Measurements from ENCODE around the gene ACTL6B. TPM values are rescaled to one million over a fixed set of nuclear protein-coding genes. Genes with fewer than 3 reads are reported as not detected.
"Not testable (repeated sequence)": the region's sequence is repeated elsewhere in the genome, so short reads cannot be mapped to it uniquely, and the experiment has no call there.

ACTL6B gene
- not detected in 2 replicates for total RNA-seq (2014; rRNA removed; shearing (Covaris generic))

DNA sequence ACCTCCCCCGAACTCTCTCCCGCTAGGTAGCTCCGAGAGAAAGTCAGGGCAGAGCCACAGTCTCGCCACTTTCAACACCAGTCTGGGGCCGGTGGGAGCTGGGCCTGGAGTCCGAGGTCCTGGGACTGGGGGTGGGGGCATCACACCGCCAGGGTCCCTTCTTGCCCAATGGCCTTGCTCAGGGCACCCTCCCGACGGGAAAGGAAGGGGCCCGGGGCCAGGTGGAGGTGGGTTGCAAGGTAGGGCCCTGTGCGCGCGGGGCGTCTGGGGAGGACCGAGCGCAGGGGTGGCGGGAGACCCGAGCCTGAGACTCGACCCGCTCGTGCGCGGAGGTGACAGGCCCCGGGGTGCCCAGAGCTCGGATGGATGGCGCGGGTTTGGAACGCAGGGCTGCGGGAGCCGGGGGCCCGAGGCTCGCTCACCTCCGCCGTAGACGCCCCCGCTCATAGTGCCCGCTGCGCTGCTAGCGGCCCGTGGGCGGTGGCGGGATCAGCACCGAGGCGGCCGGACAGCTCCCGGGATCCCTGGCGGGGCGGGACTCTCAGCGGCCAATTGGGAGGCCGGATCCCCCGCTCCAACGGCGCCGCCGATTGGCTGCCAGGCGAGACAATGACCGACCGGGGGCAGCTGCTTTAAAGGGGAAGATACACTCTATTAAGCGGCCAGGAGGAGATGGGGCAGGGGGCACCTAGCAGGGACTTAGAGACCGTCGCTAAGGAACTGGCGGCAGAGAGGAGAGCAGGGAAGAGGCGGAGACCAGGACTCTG lies at the start of gene ACTL6B:
TSS of gene ACTL6B (minus strand) at position 541 of the 767 bp plus-strand sequence. CDS start at position 447, 94 bp downstream.
- peak; percentile 84 for DNase-seq (ENCODE audit: low read depth)

DNA sequence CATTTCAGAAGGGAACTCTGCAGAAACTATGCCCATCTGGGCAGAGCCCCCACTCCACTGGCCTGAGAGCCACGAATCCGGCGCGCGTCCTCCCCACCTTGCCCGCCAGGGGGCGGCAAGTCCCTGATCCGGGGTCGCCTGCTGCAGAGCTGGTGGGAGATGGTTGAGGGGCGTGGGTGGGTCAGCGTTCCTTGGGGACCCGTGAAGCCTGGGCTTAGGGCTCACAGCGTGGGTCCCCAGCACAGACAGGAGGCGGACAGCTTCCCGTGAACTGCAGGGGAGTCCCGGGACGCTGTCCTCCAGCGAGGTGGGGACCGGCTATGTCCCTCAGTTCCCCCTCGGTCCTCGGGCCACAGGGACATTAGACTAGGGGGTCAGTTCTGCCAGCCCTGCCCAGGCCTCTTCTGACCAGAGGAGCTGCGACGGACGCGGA lies 49.1 kb upstream of the ACTL6B start:
- DNase-seq (ENCODE audit: low read depth): peak; percentile 90

DNA sequence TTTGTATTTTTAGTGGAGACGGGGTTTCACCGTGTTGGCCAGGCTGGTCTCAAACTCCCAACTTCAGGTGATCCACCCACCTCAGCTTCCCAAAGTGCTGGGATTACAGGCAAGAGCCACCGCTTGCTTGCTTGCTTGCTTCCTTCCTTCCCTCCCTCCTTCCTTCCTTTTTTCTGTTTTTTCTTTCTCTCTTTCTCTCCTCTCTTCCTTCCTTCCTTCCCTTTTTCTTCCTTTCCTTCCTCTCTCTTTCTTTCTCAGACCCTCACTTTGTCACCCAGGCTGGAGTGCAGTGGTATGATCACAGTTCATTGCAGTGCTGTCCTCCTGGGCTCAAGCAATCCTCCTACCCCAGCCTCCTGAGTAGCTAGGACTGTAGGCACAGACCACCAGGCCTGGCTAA lies 44.8 kb upstream of the ACTL6B start:
- not testable (repeated sequence) for DNase-seq (ENCODE audit: low read depth)

DNA sequence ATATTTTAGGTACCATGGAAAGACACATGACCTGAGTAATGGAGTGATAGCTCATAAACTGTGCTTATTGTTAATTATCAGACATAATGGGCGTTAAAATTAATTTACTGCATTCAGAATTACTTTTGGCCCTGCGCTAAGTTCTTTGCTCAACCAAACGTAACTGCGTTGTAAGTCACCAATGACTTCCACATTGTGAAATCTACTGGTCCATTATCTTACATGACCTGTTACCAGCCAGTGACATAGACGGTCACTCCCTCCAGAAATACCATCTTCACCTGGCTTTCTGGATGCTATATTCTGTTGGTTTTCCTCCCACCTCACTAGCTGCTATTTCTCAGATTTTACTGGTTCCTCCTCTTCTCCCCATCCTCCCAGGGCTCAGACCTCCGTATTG lies 42.8 kb upstream of the ACTL6B start:
- DNase-seq (ENCODE audit: low read depth): no peak

DNA sequence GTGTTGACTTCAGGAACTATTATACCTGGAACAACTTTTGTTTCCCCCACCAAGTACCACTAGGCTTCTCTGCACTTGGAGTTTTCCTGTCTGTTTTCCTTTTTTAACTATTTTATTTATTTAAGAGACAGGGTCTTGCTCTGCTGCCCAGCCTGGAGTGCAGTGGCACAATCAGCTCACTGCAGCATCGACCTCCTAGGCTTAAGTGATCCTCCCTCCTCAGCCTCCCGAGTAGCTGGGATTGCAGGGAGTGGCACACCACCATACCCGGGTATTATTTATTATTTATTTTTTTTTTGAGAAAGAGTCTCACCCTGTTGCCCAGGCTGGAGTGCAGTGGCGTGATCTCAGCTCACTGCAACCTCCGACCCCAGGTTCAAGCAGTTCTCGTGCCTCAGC lies 39.9 kb upstream of the ACTL6B start:
- no peak for DNase-seq (ENCODE audit: low read depth)

DNA sequence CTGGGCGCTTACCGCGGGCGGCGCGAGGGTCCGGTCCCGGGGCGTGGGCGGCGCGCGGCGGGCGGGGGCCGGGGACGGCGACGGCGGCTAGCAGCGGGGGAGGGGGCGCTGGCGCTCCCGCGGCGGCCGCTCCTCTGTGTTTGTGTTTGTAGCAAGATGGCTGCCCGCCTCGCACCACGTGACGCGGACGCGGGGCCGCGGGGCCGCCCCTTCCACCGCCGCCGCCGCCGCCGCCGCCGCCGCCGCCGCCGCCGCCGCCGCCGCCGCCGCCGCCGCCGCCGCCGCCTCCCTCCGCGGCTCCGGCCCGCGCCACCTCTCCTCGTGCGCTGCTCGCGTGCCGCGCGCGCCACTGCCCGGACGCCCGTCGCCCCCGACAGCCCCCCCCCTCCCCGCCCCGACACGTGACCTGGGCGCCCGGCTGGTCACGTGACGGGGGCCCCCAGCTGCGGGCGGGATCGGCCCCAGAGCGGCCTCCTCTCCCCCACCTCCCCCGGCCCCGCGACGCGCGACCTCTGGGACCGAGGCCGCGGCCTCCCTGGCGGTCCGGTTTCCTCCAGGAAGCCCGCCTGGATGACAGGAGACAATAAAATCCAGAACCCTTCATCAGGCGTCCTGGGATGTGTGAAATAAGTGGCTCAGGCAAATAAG lies 38.0 kb upstream of the ACTL6B start, which contains the start of gene GIGYF1:
TSS of gene GIGYF1 (minus strand) at position 153 of the 648 bp plus-strand sequence. CDS start 6,012 bp downstream, outside the sequence.
- DNase-seq (ENCODE audit: low read depth): peak; percentile 87

DNA sequence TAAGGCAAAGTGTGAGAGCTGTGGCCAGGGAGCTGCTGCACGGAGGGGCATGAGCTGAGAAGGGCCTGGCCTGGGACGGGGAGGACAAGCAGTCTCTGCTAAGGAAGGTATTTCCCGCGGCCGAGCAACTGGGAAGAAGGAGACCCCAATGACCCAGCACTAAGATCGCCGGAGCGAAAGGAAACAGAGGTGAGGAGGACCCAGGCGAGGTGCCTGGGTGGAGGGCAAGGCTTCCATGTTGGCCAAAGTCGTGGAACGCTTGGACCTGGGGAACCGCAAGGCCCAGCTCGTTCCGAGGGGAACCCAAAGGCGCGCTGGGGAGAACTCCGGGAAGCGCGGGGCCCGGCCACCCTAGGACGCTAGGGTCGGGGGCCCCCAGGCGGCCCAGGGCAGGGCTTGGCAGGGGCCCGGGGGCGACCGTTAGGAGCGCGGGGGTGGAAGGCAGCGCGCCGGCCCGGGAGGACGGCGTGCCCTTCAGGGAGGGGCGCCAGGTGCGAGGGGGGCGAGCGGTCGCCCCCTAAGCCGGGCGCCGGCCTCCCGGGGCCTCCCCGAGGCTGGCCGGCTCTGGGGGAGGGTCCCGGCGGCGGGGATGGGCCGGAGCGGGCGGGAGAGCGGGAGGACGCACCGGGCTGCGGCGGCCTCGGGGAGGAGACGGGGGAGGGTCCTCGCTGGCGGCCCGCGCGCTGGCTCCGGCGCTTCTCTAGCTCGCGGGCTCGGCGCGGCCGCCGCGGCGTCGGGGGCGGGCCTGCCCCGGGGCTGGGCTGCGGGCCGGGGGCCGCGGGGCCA lies 37.3 kb upstream of the ACTL6B start:
- peak; percentile 31 for DNase-seq (ENCODE audit: low read depth)

DNA sequence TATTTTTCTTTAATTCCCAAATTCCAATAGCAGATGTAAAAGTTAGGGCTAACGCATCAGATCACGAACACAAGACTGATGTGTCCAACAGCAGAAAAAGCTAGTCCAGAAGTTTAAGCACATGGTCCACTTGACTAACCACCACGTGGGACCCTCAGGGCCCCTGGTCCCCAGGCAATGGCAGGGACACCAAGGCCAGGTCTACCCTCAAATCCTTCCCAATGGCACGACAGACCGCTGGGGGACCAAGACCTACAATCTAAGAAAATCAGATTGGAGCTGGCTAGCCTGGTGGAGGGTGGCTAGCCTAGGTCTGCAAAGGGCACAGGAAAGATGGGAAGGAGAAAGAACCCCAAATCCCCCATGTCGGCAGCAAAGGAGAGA lies 36.3 kb upstream of the ACTL6B start:
- DNase-seq (ENCODE audit: low read depth): no peak

DNA sequence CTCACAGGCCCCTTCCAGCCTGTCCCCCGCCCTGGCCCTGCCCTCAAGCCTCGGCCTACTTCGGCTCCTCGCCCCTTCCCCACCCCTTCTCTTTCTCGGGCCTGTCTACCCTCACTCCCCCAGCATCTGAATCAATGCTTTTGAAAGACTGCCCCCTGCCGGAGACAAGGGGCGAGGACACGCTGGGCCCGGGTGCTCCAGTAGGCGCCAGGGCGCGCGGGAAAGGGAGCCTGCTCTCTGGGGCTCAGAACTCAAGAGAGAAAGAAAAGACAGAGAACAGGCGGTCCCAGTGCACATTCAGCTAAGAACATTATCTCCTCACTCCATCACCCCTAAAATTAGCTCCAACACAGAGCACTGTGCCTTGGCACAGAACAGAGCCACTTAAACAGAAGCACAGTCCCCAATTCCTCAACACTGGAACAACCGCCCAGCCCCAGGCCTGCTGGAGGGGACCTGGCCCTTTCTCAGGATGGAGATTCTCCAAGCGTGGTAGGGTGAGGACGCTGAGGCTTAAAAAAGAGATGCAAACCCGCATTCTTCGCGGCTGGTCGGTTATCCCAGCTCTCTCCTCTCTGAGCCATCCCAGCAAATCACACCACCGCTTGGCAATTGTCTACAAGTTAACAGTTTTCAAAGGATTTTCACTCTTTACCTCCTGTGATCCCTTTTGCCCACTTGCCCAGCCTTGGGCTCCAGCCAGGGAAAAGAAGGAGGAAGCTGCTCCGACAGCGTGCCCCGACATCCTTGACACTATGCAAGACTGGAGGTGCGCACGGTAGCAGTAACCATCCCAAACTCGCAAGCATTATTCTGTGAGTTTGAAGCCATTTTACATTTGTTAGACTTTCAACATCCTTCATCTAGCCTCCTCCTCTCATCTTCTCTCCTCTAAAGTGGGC lies 35.7 kb upstream of the ACTL6B start:
- peak; percentile 84 for DNase-seq (ENCODE audit: low read depth)

DNA sequence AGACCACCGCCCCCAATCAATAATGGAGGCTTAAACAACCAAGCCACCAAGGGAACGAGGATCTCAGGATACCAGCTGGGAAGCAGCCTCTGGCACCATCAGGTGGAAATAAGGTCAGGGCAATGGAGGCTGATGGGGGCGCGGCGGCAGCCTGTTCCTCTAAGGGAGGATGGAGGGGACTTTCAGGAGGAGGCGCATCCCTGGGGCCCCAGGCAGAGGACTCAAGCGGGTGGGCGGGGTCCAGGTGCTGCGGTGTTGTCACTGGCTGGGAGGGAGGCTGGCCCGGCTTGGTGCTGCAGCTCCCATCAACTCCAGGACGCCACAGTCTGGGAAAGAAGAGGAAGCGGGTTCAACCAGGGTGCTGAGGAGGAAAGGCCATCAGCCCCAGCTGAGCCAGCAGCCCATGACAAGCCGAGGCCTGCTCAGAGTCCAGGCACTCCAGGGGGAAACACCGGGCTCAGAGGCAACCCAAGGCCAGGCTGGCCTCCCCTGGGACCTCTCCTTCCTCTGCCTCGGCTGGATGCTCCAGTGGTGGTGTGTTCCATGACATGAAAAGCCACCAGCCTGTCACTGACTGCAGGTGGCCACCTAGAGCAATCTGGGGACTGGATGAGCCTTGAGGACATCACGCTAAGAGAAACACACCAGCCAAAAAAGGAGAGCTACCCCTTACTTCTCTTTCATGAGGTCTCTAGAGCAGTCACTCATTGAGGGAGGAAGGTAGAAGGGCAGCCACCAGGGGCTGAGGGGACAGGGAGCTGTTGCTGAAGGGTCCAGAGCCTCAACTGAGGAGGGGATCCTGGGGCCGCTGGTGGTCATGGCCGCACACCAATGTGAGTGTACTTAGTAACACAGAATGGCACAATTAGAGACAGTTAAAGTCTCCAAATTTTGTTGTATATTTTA lies 33.2 kb upstream of the ACTL6B start:
- DNase-seq (ENCODE audit: low read depth): no peak

DNA sequence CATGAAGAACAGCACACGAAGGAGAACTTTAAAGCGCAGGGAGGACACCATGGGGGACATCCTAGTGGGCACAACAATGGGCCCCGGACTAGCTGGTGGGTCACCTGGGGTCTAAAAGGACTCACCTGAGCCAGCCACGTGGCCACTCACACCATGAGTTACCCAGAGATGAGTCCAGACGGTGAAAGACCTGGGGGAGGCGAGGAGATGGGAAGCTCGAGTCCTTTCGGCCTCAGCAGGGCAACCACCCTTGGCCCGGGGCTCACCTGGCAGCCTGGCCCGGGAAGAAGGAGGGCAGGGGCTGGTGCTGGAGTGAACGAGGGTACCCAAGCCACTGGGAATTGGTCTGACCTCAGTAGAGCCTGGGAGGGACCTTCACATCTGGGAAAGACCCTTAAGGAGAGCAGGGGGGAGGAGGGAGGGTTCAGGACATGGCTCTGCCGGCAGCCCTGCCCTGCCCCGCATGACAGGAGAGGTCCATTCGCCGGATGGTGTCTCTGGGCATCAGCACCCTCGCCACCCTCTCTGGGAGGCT lies 32.1 kb upstream of the ACTL6B start:
- DNase-seq (ENCODE audit: low read depth): no peak

DNA sequence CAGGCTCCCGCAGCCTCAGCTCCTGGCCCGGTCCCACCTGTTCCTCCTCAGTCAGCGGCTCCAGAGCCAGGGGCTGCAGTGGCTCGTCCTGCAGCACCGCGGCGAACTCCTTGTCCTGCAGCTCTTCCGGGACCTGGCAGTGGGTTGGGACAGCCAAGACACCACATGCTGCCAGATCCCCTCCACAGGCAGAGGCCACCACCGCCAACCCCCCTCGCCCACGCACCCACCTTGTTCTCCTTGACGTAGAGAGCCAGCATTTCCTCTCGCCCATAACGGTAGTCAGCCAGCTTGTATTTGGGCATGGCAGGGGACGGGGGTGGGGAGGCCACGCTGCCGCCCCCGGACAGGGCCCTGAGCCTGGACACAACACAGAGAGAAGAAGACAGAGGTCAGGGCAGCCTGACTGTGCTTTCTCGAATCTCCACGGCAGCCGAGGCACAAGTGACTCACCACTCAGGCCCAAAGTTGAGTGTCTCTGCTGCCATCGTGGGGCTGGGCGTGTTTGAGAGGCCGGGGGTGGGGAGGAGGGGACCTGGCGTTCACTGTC lies 31.6 kb upstream of the ACTL6B start:
- DNase-seq (ENCODE audit: low read depth): no peak

DNA sequence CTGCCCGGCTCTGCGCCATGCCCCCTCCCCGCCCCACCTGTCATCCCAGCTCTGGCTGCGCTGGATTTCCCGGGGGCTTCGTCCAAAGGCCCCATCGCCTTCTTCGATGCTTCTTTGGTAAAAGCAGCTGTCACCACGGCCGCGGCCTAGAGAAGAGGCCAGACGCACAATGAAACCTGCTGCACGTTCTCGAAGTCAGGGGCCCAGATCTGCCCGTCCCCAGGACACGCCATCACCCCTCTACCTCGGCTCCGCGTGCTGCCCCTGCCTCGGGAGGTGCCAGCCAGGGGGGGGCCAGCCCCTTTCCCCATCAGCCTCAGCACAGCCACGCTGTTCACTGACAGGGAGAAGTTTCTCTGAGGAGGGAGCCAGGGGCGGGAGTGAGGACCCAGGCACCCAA lies 31.0 kb upstream of the ACTL6B start:
- DNase-seq (ENCODE audit: low read depth): no peak

DNA sequence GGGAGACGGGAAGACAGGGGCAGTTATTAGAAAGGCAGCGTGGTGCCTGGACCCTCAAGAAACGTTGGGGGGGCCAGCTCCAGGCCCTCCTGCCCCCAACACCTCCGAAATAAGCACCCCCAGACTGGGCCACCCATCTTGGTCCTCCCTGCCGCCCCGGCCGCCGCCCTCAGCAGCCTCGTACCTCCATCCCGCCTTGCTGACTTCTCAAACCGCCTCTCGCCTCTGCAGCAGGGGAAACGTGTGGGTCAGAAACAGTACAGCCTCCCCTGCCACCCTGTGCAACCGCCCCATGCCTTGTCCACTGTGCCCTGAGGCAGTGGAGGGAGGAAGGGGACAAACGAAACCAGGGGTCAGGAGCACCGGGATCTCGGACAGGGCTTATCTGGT lies 30.6 kb upstream of the ACTL6B start:
- no peak for DNase-seq (ENCODE audit: low read depth)

DNA sequence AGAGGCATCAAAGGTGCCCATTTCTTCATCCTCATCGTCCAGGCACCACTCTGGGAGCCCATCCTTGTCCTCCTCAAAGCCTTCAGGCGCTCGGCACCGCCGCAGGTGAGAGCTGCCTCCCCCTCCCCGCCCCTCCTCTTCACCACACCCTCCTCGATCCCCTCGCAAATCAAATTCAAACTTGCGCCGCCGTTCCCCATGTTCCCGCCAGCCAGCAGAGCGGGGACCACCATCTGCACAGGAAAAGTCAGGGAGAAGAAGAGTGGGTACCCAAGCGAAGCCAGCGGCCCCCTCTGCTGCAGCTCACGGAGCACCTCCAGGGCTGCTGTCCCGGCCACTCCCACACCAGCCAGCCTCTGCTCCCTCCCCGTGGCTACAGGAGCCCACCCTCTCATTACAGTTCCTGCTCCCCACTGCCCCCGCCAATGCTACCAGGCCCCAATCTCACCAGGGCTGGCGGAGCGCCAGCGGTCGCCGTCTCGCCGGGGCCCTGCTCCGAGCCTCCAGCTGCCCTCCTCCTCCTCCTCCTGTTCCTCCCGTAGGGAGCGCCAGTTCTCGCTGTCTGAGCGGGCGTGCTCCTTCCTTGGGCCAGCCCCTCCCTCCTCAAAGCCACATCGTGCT lies 30.1 kb upstream of the ACTL6B start:
- DNase-seq (ENCODE audit: low read depth): no peak

DNA sequence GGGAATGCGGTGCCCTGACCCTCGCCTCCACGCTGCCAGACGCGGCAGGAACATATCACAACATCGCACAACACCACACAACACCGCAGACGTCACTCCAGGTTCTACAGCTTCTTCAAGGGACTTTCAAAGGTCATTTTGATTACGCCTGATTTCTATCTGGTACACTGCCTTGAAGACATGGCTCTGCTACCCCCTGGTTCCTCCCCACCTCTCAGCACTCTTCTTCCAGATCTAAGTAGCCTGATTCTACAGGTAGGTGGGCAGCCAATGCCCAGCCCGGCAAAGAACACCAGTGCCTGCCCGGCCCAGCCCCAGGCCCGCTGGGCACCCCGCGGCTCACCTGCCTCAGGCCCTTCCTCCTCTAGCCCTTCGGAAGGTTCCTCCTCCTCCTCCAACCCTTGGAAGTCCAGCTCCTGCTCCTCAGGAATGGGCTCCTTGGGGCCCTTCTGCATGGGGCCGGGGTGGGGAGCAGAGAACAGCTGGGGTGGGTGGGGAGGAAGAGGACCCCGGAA lies 29.4 kb upstream of the ACTL6B start:
- no peak for DNase-seq (ENCODE audit: low read depth)

DNA sequence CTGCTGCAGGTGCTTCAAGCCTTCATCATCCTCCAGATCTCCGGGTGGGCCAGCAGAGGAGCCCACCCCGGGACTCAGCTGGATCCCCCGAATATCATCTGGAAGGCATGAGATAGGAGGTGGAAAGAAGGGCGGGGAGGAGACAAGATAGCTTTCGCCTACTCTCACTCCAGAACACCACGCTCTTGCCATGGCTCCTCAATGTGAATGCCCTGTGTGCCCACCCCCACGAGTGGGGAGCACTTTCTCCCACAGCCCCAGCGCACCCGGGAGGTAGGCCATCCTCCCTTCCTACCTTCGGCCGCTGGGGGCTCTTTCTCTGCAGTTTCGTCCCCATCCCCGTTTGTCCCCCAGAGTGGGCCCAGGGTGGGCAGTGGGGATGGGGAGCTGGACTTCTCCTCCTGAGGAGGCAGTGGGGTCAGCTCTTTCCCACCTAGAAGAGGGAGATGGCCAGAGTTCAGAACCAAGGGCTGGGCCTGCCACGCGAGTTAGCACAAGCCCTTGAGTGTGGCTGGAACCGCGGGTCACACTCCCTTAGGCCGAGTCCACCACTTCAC lies 28.9 kb upstream of the ACTL6B start:
- DNase-seq (ENCODE audit: low read depth): no peak

DNA sequence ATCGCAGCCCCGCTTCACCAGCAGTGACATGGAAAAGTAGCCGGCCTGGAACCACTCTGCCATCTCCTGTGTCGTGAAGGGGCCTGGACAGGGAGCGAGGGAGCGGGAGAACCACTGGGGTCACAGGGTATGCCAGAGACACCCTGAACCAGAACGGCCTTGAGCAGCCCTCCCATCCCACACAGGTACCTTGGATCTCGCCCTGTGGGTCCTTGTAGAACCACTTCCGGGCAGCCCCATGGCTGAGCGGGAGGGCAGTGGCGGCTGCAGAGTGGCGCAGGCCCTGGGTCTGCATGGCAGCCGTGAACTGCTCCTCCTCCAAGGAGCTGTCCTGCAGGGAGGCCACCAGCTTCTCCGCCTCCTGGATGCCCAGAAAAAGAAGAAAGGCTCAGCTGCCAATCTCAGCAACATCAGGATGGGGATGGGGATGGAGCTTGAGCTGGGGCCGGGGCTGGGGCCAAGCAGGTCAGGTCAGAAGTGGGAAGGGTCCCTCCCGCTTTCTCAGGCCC lies 28.3 kb upstream of the ACTL6B start:
- DNase-seq (ENCODE audit: low read depth): no peak
